Naive B cell (primary cell): ENCODE results near the gene MDFIC2. TPM values are rescaled to one million over a fixed set of nuclear protein-coding genes. Genes with fewer than 3 reads are reported as not detected.

Experiments used
- ATAC-seq, 2 donors: fragments of 150-1000 bp; cut with Tn5 transposase; 2 replicates each; pipeline ENCODE4 v1.10.0; 2021; ENCODE audit warnings: low read depth in 2 of 2, mild to moderate bottlenecking in 2 of 2, moderate library complexity in 2 of 2
- DNase-seq: peaks from one replicate; pipeline ENCODE4 v3.0.0; 2022
- H3K27ac Mint-ChIP-seq, 6 donors: one replicate each; pipeline ENCODE4 v1.8.0; 2020 to 2022; ENCODE audit warnings: mild to moderate bottlenecking in 6 of 6, mixed read lengths in 6 of 6, moderate library complexity in 5 of 6, inconsistent platforms in 2 of 6
- H3K27me3 Mint-ChIP-seq, 3 donors: one replicate each; pipeline ENCODE4 v1.8.0; 2021 to 2022; ENCODE audit warnings: mixed read lengths in 3 of 3, mild to moderate bottlenecking in 1 of 3
- H3K36me3 Mint-ChIP-seq, 2 donors: one replicate each; pipeline ENCODE4 v1.8.0; 2020 to 2022; ENCODE audit warnings: mixed read lengths in 2 of 2, inconsistent platforms in 1 of 2, mild to moderate bottlenecking in 1 of 2
- H3K4me1 Mint-ChIP-seq, 3 donors: one replicate each; pipeline ENCODE4 v1.8.0; 2020 to 2022; ENCODE audit warnings: mixed read lengths in 3 of 3, inconsistent platforms in 1 of 3, mild to moderate bottlenecking in 1 of 3, moderate library complexity in 1 of 3
- H3K4me3 Mint-ChIP-seq, 8 donors: one replicate each; pipeline ENCODE4 v1.8.0; 2020 to 2022; ENCODE audit warnings: mild to moderate bottlenecking in 8 of 8, mixed read lengths in 8 of 8, moderate library complexity in 8 of 8, inconsistent platforms in 2 of 8
- H3K9me3 Mint-ChIP-seq, 7 donors: one replicate each; pipeline ENCODE4 v1.8.0; 2020 to 2022; ENCODE audit warnings: mixed read lengths in 7 of 7, mild to moderate bottlenecking in 5 of 7, inconsistent platforms in 2 of 7, moderate library complexity in 1 of 7
- polyA plus RNA-seq, 6 donors: library from polyadenylated mRNA; unstranded; fragments of 300-500 nt; fragmentation: Illumina TruSeq; gene quantifications; one replicate each; pipeline ENCODE4 v1.2.3, GENCODE V29; 2021; ENCODE audit warnings: low read depth in 6 of 6

Gene MDFIC2
- polyA plus RNA-seq, 6 donors from 2014 or later, result not detected

GRCh38 chr3:70189884-70190473 lies 122.5 kb downstream of the MDFIC2 start:
- Mint-ChIP-seq H3K9me3 (peaks cover 0 to 3% (median 0%) of the 10 kb centered on the region in 7 donors), H3K4me1 (no peaks in the 10 kb centered on the region), H3K27me3 (peaks cover 16 to 43% (median 26%) of the 10 kb centered on the region in 3 donors), H3K27ac (no peak overlapping the region), H3K4me3 (no peak overlapping the region), H3K36me3 (no peaks in the 10 kb centered on the region)
- DNase-seq (no peak), ATAC-seq (no peak)

GRCh38 chr3:70186221-70186620 lies 126.2 kb downstream of the MDFIC2 start:
- no peak overlapping the region for H3K4me3 Mint-ChIP-seq
- peaks cover 0 to 3% (median 0%) of the 10 kb centered on the region in 7 donors for H3K9me3 Mint-ChIP-seq
- no peaks in the 10 kb centered on the region for H3K36me3 Mint-ChIP-seq
- DNase-seq (no peak), ATAC-seq (no peak)
- H3K4me1 Mint-ChIP-seq, result peaks cover 0 to 3% (median under 1%) of the 10 kb centered on the region in 3 donors
- H3K27ac Mint-ChIP-seq, result no peak overlapping the region
- H3K27me3 Mint-ChIP-seq, result peaks cover 6 to 42% (median 27%) of the 10 kb centered on the region in 3 donors

GRCh38 chr3:70185661-70186060 lies 126.8 kb downstream of the MDFIC2 start:
- peaks cover 0 to 3% (median 0%) of the 10 kb centered on the region in 7 donors for H3K9me3 Mint-ChIP-seq
- no peak overlapping the region for H3K27ac Mint-ChIP-seq
- ATAC-seq, result no peak
- no peak overlapping the region for H3K4me3 Mint-ChIP-seq
- H3K4me1 Mint-ChIP-seq, result peaks cover 0 to 9% (median 6%) of the 10 kb centered on the region in 3 donors
- DNase-seq, result no peak
- H3K36me3 Mint-ChIP-seq, result no peaks in the 10 kb centered on the region
- peaks cover 6 to 42% (median 25%) of the 10 kb centered on the region in 3 donors for H3K27me3 Mint-ChIP-seq

- H3K36me3 Mint-ChIP-seq, result no peaks in the 10 kb centered on the region
- DNase-seq (no peak), ATAC-seq (no peak)
- peaks cover 0 to 3% (median 0%) of the 10 kb centered on the region in 7 donors for H3K9me3 Mint-ChIP-seq
- peaks cover 6 to 36% (median 15%) of the 10 kb centered on the region in 3 donors for H3K27me3 Mint-ChIP-seq
- H3K4me3 Mint-ChIP-seq, result no peak overlapping the region
- peaks cover 0 to 22% (median 19%) of the 10 kb centered on the region in 3 donors for H3K4me1 Mint-ChIP-seq
- H3K27ac Mint-ChIP-seq, result no peak overlapping the region
Observed at GRCh38 chr3:70183781-70184504, 128.5 kb downstream of the MDFIC2 start.

- DNase-seq (no peak), ATAC-seq (no peak)
- Mint-ChIP-seq H3K27ac (peak overlapping the region in 1 of 6 donors; percentile 7), H3K4me1 (peaks cover 5 to 22% (median 22%) of the 10 kb centered on the region in 3 donors), H3K27me3 (peaks cover 0 to 25% (median 3%) of the 10 kb centered on the region in 3 donors), H3K36me3 (no peaks in the 10 kb centered on the region), H3K9me3 (peaks cover 0 to 3% (median 0%) of the 10 kb centered on the region in 7 donors), H3K4me3 (no peak overlapping the region)
Observed at GRCh38 chr3:70182166-70182565, 130.3 kb downstream of the MDFIC2 start.

GRCh38 chr3:70180664-70181063 lies 131.8 kb downstream of the MDFIC2 start:
- H3K9me3 Mint-ChIP-seq, result no peaks in the 10 kb centered on the region
- H3K4me3 Mint-ChIP-seq, result peak overlapping the region in 3 of 8 donors; percentile 27 to 75 (median 30)
- DNase-seq, result peak; percentile 2
- peaks cover 0 to 14% (median 3%) of the 10 kb centered on the region in 3 donors for H3K27me3 Mint-ChIP-seq
- ATAC-seq, result no peak
- H3K36me3 Mint-ChIP-seq, result no peaks in the 10 kb centered on the region
- H3K4me1 Mint-ChIP-seq, result peaks cover 5 to 22% (median 22%) of the 10 kb centered on the region in 3 donors
- H3K27ac Mint-ChIP-seq, result peak overlapping the region in 3 of 6 donors; percentile 19 to 53 (median 28)

GRCh38 chr3:70179111-70179510 lies 133.3 kb downstream of the MDFIC2 start:
- H3K27ac Mint-ChIP-seq, result no peak overlapping the region
- H3K9me3 Mint-ChIP-seq, result no peaks in the 10 kb centered on the region
- H3K27me3 Mint-ChIP-seq, result peaks cover 0 to 11% (median 3%) of the 10 kb centered on the region in 3 donors
- peak overlapping the region in 3 of 8 donors; percentile 13 to 21 (median 17) for H3K4me3 Mint-ChIP-seq
- H3K4me1 Mint-ChIP-seq, result peaks cover 5 to 22% (median 22%) of the 10 kb centered on the region in 3 donors
- no peaks in the 10 kb centered on the region for H3K36me3 Mint-ChIP-seq
- peak; percentile 55 to 75 for ATAC-seq
- DNase-seq, result peak; percentile 14

GRCh38 chr3:70177881-70178645 lies 134.4 kb downstream of the MDFIC2 start:
- no peak for ATAC-seq
- no peaks in the 10 kb centered on the region for H3K36me3 Mint-ChIP-seq
- peaks cover 5 to 22% (median 22%) of the 10 kb centered on the region in 3 donors for H3K4me1 Mint-ChIP-seq
- peak overlapping the region in 1 of 6 donors; percentile 15 for H3K27ac Mint-ChIP-seq
- no peak overlapping the region for H3K4me3 Mint-ChIP-seq
- DNase-seq, result no peak
- H3K27me3 Mint-ChIP-seq, result peaks cover 5 to 7% (median 7%) of the 10 kb centered on the region in 3 donors
- no peaks in the 10 kb centered on the region for H3K9me3 Mint-ChIP-seq

GRCh38 chr3:70176224-70176623 lies 136.2 kb downstream of the MDFIC2 start:
- Mint-ChIP-seq H3K4me3 (no peak overlapping the region), H3K9me3 (no peaks in the 10 kb centered on the region), H3K4me1 (peaks cover 5 to 22% (median 18%) of the 10 kb centered on the region in 3 donors), H3K36me3 (no peaks in the 10 kb centered on the region), H3K27ac (no peak overlapping the region), H3K27me3 (peaks cover 13 to 17% (median 15%) of the 10 kb centered on the region in 3 donors)
- DNase-seq (no peak), ATAC-seq (no peak)

GRCh38 chr3:70156808-70157207 lies 155.6 kb downstream of the MDFIC2 start:
- no peak overlapping the region for H3K27ac Mint-ChIP-seq
- no peak overlapping the region for H3K4me3 Mint-ChIP-seq

GRCh38 chr3:70150599-70150998 lies 161.8 kb downstream of the MDFIC2 start:
- Mint-ChIP-seq H3K9me3 (peaks cover 0 to 4% (median 0%) of the 10 kb centered on the region in 7 donors), H3K36me3 (no peaks in the 10 kb centered on the region), H3K4me1 (no peaks in the 10 kb centered on the region), H3K27me3 (peaks cover 0 to 18% (median 0%) of the 10 kb centered on the region in 3 donors), H3K4me3 (no peak overlapping the region), H3K27ac (no peak overlapping the region)
- no peak for ATAC-seq
- DNase-seq, result no peak

More at GRCh38 chr3:70156808-70157207, 155.6 kb downstream of the MDFIC2 start:
- peaks cover 0 to 3% (median 0%) of the 10 kb centered on the region in 7 donors for H3K9me3 Mint-ChIP-seq
- H3K36me3 Mint-ChIP-seq, result no peaks in the 10 kb centered on the region
- peaks cover 0 to 23% (median 12%) of the 10 kb centered on the region in 3 donors for H3K27me3 Mint-ChIP-seq
- no peaks in the 10 kb centered on the region for H3K4me1 Mint-ChIP-seq
- no peak for DNase-seq
- ATAC-seq, result no peak

GRCh38 chr3:70149714-70150400 lies 162.6 kb downstream of the MDFIC2 start:
- H3K27me3 Mint-ChIP-seq, result peaks cover 0 to 20% (median 5%) of the 10 kb centered on the region in 3 donors
- H3K4me3 Mint-ChIP-seq, result no peak overlapping the region
- peaks cover 0 to 10% (median 3%) of the 10 kb centered on the region in 7 donors for H3K9me3 Mint-ChIP-seq
- H3K36me3 Mint-ChIP-seq, result peaks cover 0 to 3% of the 10 kb centered on the region in 2 donors
- no peak for DNase-seq
- H3K4me1 Mint-ChIP-seq, result no peaks in the 10 kb centered on the region
- no peak overlapping the region for H3K27ac Mint-ChIP-seq
- ATAC-seq, result no peak
